BJ (cell line): Measurements from ENCODE around the gene DNAH9. TPM values are rescaled to one million over a fixed set of nuclear protein-coding genes. Genes with fewer than 3 reads are reported as not detected.

ENCODE experiments used
- CTCF ChIA-PET: fragments of 350-600 bp; formaldehyde crosslinking; extraction: SDS; loops from one replicate; lab custom pipeline; 2021; ENCODE audit warnings: antibody characterized with exemption, inconsistent platforms; lab: Yijun Ruan, JAX
- POLR2A ChIA-PET: fragments of 300-600 bp; sonication (Branson Sonifier 250); formaldehyde crosslinking; extraction: SDS; loops from one replicate; lab custom pipeline; 2021; ENCODE audit warnings: antibody characterized with exemption; lab: Charles Lee
- DNase-seq: peaks from one replicate; pipeline ENCODE4 v3.0.0-alpha.2; 2011; ENCODE audit warnings: low read depth
- H3K27me3 ChIP-seq: 2 replicates; pipeline ENCODE4 v1.6.0; 2011; ENCODE audit warnings: low read length; ENCODE audit not compliant: control insufficient read depth, insufficient read depth
- H3K36me3 ChIP-seq: 2 replicates; pipeline ENCODE4 v1.5.1; 2011; ENCODE audit warnings: low read length; ENCODE audit not compliant: control insufficient read depth, insufficient read depth
- H3K4me3 ChIP-seq: 2 replicates; pipeline ENCODE4 v1.5.1; 2011; ENCODE audit warnings: low read depth, mild to moderate bottlenecking, control low read depth, low read length
- polyA plus RNA-seq: library from polyadenylated mRNA; depleted of rRNA; stranded (reverse); fragments of >200 nt; gene quantifications from 2 replicates; pipeline ENCODE4 v1.2.3, GENCODE V29; 2011
- TF ChIP-seq, protein P1 (sequence below): IDR thresholded peaks from 2 replicates; pipeline ENCODE4 v1.5.1; 2011; ENCODE audit warnings: low read depth, mild to moderate bottlenecking, control low read depth, inconsistent platforms, low read length, moderate library complexity; ENCODE audit not compliant: insufficient read depth

DNAH9 gene
- polyA plus RNA-seq, 1 experiment, result not detected

DNA sequence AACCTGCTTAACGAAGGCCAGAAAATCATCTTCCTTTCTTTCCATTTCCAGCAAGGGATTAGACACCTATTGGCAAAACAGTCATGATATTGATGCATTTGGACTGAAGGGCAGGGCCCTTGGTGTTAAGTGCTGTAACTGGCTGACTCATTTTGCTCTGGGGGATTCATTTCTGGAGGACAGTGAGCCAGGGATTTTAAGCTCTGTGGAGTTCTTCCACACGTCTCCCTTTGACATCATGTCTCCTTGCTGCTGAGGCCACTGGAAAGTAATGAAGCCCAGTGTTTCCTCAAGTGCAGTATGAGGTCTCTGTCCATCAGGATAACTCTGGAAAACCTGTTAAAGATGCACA lies 42.2 kb downstream of the DNAH9 start:
- H3K36me3 ChIP-seq, result no peaks in the 10 kb centered on the region
- TF ChIP-seq, protein P1, sequence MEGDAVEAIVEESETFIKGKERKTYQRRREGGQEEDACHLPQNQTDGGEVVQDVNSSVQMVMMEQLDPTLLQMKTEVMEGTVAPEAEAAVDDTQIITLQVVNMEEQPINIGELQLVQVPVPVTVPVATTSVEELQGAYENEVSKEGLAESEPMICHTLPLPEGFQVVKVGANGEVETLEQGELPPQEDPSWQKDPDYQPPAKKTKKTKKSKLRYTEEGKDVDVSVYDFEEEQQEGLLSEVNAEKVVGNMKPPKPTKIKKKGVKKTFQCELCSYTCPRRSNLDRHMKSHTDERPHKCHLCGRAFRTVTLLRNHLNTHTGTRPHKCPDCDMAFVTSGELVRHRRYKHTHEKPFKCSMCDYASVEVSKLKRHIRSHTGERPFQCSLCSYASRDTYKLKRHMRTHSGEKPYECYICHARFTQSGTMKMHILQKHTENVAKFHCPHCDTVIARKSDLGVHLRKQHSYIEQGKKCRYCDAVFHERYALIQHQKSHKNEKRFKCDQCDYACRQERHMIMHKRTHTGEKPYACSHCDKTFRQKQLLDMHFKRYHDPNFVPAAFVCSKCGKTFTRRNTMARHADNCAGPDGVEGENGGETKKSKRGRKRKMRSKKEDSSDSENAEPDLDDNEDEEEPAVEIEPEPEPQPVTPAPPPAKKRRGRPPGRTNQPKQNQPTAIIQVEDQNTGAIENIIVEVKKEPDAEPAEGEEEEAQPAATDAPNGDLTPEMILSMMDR, result no peak
- no peak overlapping the region for H3K4me3 ChIP-seq
- POLR2A ChIA-PET, result no interaction called here
- no peak for DNase-seq
- no peaks in the 10 kb centered on the region; the same call in 1 of the 2 replicates for H3K27me3 ChIP-seq
- CTCF ChIA-PET, result no interaction called here

DNA sequence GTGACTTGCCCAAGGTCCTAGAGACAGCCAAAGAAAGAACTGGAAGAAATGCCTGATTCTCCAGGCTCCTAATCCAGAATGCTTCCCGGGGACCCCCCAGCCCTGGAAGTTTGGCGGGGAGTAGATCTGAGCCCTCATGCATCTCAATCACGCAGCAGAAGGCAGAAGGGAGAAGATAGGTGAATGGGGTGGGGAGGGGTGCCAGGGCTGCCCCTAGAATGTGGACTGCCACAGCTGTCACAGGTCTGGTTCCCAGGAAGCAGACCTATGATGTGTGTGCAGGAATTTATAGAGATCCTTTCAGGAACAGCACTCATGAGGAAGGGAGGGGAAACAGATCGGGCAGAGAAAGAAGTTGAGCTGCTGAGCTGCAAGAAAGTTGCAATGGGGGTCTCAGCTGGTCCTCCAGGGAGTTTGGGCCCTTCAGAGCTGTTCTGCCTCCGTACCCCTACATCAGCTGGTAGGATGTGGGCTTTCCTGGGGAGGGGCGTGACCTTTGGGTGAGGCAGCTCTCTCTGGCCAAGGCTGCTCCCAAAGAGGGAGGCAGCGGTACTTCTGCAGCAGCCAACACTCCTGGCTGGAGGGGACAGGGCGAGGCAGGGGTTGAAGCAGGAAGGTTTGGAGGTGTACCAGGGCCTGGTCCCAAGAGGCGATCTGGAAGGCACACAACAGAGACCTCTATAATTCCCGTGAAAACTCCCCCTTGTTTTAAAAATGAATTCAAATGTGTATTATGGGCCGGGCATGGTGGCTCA lies 43.4 kb downstream of the DNAH9 start:
- TF ChIP-seq, protein P1, result no peak
- no peaks in the 10 kb centered on the region; the same call in 1 of the 2 replicates for H3K27me3 ChIP-seq
- H3K36me3 ChIP-seq, result no peaks in the 10 kb centered on the region
- no peak overlapping the region for H3K4me3 ChIP-seq
- ChIA-PET POLR2A (no interaction called here), CTCF (no interaction called here)
- DNase-seq, result no peak

DNA sequence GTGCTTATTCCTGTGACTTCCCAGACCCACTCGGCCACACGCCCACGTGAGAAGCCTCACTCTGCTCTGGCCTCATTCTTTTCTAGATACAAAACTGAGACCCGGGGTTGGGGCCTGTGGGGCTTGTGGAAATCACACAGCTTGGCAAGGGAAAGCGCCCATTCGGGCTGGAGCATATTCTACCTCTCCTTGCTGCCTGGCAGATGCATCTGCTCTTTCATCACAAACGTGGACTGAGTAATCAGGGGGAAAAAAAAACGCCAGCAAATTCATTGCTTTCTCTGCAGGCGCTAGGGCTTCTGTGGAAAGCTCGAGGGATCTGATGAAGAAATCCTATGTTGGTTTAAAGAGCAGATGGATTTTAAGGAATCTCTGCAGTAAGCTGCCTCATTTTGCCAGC lies 44.4 kb downstream of the DNAH9 start:
- TF ChIP-seq, protein P1, result no peak
- Histone ChIP-seq H3K4me3 (no peak overlapping the region), H3K27me3 (no peaks in the 10 kb centered on the region; the same call in 1 of the 2 replicates), H3K36me3 (no peaks in the 10 kb centered on the region)
- CTCF ChIA-PET, result no interaction called here
- POLR2A ChIA-PET, result no interaction called here
- no peak for DNase-seq

DNA sequence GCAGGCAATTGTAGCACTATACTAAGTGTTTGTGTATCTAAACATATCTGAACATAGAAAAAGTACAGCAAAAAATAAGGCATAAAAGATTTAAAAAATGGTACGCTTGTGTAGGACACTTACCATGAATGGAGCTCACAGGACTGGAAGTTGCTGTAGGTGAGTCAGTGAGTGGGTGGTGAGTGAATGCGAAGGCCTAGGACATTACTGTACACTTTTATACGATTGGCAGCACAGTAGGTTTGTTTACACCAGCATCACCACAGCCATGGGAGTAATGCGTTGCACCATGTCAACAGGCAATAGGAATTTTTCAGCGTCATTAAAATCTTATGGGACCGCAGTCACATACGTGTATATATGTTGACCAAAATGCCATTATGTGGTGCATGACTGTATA lies 45.6 kb downstream of the DNAH9 start:
- DNase-seq, result no peak
- H3K36me3 ChIP-seq, result no peaks in the 10 kb centered on the region
- TF ChIP-seq, protein P1, result no peak
- H3K4me3 ChIP-seq, result no peak overlapping the region
- POLR2A ChIA-PET, result no interaction called here
- no peaks in the 10 kb centered on the region; the same call in 1 of the 2 replicates for H3K27me3 ChIP-seq
- CTCF ChIA-PET, result interaction anchor here (1.2 to 1.9 kb wide), 3 partner anchors 11 to 767 kb away, joined by 3 to 6 read pairs (median 5); no protein-coding TSS in a partner anchor

DNA sequence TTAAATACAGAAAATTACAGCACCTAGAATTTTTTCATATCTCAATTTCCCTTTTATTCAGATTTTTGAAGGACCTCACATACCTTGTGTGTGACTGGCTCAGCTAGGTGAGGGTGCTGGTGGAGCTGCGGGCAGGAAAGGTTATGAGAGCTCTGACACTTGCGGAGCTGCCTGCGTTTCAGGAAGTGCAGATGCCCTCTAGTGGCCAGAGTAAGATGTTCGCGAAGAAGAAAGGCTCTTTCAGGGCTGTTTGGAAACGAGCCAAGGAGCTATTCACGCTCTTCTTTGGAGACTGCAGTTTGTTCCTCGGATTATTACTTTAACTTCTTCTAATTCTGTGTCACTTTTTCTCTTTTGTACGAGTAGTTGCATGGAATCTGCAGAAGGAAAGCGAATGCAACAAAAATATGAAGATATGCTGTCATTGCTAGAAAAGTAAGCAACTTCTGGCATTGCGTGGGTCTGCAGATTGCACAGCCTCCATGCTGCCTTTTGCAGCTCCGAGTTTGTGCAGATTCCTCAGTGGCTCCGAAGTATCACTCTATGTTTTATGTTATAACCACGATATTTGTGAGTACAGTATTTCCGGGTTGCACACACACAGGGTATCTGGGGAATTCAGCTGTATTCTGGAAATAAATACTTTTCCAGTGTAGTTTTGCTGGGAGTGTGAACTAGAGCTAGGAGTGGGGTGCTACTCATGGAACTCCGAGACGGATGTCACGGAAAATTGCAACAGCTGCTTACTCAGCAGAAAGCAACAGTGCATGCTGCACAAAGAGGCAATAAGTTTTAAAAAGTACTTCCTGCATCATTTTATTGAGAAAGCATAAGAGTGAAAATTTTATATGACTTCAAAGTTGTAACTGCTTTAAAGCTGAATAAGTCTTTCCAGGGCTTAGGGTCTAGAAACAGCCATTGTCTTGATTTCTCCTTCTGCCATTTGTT lies 46.3 kb downstream of the DNAH9 start:
- no peak overlapping the region for H3K4me3 ChIP-seq
- no peaks in the 10 kb centered on the region for H3K36me3 ChIP-seq
- TF ChIP-seq, protein P1, result peak; percentile 51
- no peaks in the 10 kb centered on the region; the same call in 1 of the 2 replicates for H3K27me3 ChIP-seq
- no peak for DNase-seq
- CTCF ChIA-PET, result interaction anchor here (1.2 to 1.9 kb wide), 3 partner anchors 11 to 767 kb away, joined by 3 to 6 read pairs (median 5); no protein-coding TSS in a partner anchor
- POLR2A ChIA-PET, result no interaction called here
